ENCODE measurements around the gene TCAP. TPM values are rescaled to one million over a fixed set of nuclear protein-coding genes. Genes with fewer than 3 reads are reported as not detected.

Gene TCAP
- total and polyA plus RNA-seq, 2 experiments from 2014 or later: 0.61 to 2.1 TPM

DNA sequence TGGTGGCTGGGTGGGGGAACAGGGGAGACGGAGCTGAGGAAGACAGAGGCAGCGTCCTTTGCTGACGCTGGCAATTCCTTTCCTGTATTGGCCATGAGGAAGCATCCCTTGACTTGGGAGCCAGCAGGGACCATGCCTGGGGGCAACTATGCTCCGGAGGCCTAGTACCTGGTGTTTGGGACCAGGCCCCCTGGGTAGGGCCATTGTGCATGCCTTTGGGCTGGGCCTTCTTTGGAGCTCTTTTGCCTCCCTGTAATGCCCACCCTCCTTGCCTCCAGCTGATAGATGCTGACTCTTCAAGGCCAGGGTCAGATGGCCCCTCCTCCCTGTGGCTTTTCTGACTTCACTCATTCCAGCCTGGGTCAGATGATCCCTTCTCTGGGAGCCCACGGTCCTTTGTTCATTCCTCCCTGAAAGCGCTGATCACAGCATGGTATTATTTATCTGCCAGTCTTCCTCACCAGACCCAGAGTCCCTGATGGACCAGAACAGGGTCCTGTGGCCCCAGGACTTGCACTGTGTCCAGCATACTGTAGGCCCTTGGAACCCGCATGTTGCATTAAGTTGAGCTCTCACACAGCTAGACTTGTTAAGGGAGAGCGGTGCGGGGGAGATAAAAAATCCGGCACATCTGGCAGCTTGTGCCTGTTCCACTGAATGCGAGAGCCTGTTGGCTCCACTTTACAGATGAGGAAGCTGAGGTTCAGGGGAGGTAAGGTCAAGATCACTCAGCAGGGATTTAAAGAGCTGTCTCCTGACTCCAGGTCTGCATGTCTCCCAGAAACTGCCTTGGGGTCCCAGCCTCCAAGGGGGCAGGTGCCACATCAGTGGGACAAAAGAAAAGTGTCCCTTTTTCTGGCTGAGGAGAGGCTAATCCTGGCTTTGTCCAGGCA lies 25.3 kb upstream of the TCAP start:
- peaks cover 28% of the 10 kb centered on the region; the same call in 1 of the 2 replicates for H3F3A ChIP-seq (replicated peaks; ENCODE audit: low read depth)
- no peak overlapping the region for H2AFZ ChIP-seq
- Mint-ChIP-seq H3K4me3 (peak overlapping the region; percentile 15; the same call in 1 of the 3 replicates), H3K4me1 (peaks cover 72% of the 10 kb centered on the region), H3K36me3 (ENCODE audit: low read depth) (no peaks in the 10 kb centered on the region; the same call in 2 of the 3 replicates), H3K27me3 (ENCODE audit: insufficient read depth, low read depth, poor library complexity) (peaks cover 16% of the 10 kb centered on the region), H3K9me3 (no peaks in the 10 kb centered on the region), H3K27ac (peak overlapping the region; percentile 68)
- ATAC-seq: peak; percentile 5; the same call in 1 of the 3 replicates
- H3K4me3 ChIP-seq: no peak overlapping the region
- TF ChIP-seq, protein P1, sequence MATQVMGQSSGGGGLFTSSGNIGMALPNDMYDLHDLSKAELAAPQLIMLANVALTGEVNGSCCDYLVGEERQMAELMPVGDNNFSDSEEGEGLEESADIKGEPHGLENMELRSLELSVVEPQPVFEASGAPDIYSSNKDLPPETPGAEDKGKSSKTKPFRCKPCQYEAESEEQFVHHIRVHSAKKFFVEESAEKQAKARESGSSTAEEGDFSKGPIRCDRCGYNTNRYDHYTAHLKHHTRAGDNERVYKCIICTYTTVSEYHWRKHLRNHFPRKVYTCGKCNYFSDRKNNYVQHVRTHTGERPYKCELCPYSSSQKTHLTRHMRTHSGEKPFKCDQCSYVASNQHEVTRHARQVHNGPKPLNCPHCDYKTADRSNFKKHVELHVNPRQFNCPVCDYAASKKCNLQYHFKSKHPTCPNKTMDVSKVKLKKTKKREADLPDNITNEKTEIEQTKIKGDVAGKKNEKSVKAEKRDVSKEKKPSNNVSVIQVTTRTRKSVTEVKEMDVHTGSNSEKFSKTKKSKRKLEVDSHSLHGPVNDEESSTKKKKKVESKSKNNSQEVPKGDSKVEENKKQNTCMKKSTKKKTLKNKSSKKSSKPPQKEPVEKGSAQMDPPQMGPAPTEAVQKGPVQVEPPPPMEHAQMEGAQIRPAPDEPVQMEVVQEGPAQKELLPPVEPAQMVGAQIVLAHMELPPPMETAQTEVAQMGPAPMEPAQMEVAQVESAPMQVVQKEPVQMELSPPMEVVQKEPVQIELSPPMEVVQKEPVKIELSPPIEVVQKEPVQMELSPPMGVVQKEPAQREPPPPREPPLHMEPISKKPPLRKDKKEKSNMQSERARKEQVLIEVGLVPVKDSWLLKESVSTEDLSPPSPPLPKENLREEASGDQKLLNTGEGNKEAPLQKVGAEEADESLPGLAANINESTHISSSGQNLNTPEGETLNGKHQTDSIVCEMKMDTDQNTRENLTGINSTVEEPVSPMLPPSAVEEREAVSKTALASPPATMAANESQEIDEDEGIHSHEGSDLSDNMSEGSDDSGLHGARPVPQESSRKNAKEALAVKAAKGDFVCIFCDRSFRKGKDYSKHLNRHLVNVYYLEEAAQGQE (IDR thresholded peaks at IDR 0.05; ENCODE audit: unreplicated experiment): no peak
- TF ChIP-seq, protein P2, sequence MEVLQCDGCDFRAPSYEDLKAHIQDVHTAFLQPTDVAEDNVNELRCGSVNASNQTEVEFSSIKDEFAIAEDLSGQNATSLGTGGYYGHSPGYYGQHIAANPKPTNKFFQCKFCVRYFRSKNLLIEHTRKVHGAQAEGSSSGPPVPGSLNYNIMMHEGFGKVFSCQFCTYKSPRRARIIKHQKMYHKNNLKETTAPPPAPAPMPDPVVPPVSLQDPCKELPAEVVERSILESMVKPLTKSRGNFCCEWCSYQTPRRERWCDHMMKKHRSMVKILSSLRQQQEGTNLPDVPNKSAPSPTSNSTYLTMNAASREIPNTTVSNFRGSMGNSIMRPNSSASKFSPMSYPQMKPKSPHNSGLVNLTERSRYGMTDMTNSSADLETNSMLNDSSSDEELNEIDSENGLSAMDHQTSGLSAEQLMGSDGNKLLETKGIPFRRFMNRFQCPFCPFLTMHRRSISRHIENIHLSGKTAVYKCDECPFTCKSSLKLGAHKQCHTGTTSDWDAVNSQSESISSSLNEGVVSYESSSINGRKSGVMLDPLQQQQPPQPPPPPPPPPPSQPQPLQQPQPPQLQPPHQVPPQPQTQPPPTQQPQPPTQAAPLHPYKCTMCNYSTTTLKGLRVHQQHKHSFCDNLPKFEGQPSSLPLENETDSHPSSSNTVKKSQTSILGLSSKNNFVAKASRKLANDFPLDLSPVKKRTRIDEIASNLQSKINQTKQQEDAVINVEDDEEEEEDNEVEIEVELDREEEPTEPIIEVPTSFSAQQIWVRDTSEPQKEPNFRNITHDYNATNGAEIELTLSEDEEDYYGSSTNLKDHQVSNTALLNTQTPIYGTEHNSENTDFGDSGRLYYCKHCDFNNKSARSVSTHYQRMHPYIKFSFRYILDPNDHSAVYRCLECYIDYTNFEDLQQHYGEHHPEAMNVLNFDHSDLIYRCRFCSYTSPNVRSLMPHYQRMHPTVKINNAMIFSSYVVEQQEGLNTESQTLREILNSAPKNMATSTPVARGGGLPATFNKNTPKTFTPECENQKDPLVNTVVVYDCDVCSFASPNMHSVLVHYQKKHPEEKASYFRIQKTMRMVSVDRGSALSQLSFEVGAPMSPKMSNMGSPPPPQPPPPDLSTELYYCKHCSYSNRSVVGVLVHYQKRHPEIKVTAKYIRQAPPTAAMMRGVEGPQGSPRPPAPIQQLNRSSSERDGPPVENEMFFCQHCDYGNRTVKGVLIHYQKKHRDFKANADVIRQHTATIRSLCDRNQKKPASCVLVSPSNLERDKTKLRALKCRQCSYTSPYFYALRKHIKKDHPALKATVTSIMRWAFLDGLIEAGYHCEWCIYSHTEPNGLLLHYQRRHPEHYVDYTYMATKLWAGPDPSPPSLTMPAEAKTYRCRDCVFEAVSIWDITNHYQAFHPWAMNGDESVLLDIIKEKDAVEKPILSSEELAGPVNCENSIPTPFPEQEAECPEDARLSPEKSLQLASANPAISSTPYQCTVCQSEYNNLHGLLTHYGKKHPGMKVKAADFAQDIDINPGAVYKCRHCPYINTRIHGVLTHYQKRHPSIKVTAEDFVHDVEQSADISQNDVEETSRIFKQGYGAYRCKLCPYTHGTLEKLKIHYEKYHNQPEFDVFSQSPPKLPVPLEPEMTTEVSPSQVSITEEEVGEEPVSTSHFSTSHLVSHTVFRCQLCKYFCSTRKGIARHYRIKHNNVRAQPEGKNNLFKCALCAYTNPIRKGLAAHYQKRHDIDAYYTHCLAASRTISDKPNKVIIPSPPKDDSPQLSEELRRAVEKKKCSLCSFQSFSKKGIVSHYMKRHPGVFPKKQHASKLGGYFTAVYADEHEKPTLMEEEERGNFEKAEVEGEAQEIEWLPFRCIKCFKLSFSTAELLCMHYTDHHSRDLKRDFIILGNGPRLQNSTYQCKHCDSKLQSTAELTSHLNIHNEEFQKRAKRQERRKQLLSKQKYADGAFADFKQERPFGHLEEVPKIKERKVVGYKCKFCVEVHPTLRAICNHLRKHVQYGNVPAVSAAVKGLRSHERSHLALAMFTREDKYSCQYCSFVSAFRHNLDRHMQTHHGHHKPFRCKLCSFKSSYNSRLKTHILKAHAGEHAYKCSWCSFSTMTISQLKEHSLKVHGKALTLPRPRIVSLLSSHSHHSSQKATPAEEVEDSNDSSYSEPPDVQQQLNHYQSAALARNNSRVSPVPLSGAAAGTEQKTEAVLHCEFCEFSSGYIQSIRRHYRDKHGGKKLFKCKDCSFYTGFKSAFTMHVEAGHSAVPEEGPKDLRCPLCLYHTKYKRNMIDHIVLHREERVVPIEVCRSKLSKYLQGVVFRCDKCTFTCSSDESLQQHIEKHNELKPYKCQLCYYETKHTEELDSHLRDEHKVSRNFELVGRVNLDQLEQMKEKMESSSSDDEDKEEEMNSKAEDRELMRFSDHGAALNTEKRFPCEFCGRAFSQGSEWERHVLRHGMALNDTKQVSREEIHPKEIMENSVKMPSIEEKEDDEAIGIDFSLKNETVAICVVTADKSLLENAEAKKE (CRISPR knock-in tag; IDR thresholded peaks at IDR 0.05): no peak
- TF ChIP-seq POLR2AphosphoS5 (IDR thresholded peaks at IDR 0.05; ENCODE audit: low read depth) (no peak), ZNF331 (CRISPR knock-in tag; IDR thresholded peaks at IDR 0.05; ENCODE audit: low read depth) (no peak), JUNB (IDR thresholded peaks at IDR 0.05; ENCODE audit: unreplicated experiment) (no peak), EZH2phosphoT487 (IDR thresholded peaks at IDR 0.05; ENCODE audit: unreplicated experiment) (no peak), EZH2 (IDR thresholded peaks at IDR 0.05; ENCODE audit: low read depth, unreplicated experiment) (no peak), NANOG (IDR thresholded peaks at IDR 0.05; ENCODE audit: borderline replicate concordance) (no peak), STAT1 (IDR thresholded peaks at IDR 0.05; ENCODE audit: unreplicated experiment) (no peak), ZNF114 (CRISPR knock-in tag; IDR thresholded peaks at IDR 0.05) (no peak), CREB1 (CRISPR knock-in tag; IDR thresholded peaks at IDR 0.05; ENCODE audit: low read depth) (no peak)
- TF ChIP-seq, protein P3, sequence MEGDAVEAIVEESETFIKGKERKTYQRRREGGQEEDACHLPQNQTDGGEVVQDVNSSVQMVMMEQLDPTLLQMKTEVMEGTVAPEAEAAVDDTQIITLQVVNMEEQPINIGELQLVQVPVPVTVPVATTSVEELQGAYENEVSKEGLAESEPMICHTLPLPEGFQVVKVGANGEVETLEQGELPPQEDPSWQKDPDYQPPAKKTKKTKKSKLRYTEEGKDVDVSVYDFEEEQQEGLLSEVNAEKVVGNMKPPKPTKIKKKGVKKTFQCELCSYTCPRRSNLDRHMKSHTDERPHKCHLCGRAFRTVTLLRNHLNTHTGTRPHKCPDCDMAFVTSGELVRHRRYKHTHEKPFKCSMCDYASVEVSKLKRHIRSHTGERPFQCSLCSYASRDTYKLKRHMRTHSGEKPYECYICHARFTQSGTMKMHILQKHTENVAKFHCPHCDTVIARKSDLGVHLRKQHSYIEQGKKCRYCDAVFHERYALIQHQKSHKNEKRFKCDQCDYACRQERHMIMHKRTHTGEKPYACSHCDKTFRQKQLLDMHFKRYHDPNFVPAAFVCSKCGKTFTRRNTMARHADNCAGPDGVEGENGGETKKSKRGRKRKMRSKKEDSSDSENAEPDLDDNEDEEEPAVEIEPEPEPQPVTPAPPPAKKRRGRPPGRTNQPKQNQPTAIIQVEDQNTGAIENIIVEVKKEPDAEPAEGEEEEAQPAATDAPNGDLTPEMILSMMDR (conservative IDR thresholded peaks at IDR 0.05; ENCODE audit: low read depth in 2 of 2): no peak
- TF ChIP-seq, protein P4, sequence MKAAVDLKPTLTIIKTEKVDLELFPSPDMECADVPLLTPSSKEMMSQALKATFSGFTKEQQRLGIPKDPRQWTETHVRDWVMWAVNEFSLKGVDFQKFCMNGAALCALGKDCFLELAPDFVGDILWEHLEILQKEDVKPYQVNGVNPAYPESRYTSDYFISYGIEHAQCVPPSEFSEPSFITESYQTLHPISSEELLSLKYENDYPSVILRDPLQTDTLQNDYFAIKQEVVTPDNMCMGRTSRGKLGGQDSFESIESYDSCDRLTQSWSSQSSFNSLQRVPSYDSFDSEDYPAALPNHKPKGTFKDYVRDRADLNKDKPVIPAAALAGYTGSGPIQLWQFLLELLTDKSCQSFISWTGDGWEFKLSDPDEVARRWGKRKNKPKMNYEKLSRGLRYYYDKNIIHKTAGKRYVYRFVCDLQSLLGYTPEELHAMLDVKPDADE (IDR thresholded peaks at IDR 0.05): no peak
- H3K27ac ChIP-seq (ENCODE audit: low read depth): no peak overlapping the region
- H3K4me1 ChIP-seq (ENCODE audit: insufficient read depth): peaks cover 56% of the 10 kb centered on the region
- peaks cover 62% of the 10 kb centered on the region for H3K79me2 ChIP-seq (replicated peaks; ENCODE audit: insufficient read depth)
- H3K4me2 ChIP-seq: peak overlapping the region; percentile 20; the same call in 1 of the 2 replicates
- H3K36me3 ChIP-seq (ENCODE audit: insufficient read depth): no peaks in the 10 kb centered on the region
- no peaks in the 10 kb centered on the region for H3K9me2 ChIP-seq (ENCODE audit: insufficient read depth)
- DNase-seq (ENCODE audit: low spot score): no peak
- H4K20me1 ChIP-seq (replicated peaks; ENCODE audit: insufficient read depth): peaks cover 22% of the 10 kb centered on the region
- no peaks in the 10 kb centered on the region for H3K27me3 ChIP-seq (ENCODE audit: insufficient read depth)
